KMS-11 (cell line): Measurements from ENCODE around the gene CASP7.

Source experiments
- H2AFZ ChIP-seq: fragments of 200-600 bp; sonication (generic); 2 replicates; pipeline ENCODE4 v1.6.1; 2016; ENCODE audit warnings: antibody characterized with exemption, mixed run types, low read depth
- H3K27ac ChIP-seq: fragments of 200-600 bp; sonication (generic); 2 replicates; pipeline ENCODE4 v1.6.1; 2016; ENCODE audit warnings: mild to moderate bottlenecking, mixed run types
- H3K27me3 ChIP-seq: fragments of 200-600 bp; sonication (generic); 2 replicates; pipeline ENCODE4 v1.6.1; 2017; ENCODE audit warnings: mild to moderate bottlenecking, low read depth, mixed run types, moderate library complexity; ENCODE audit not compliant: insufficient read depth
- H3K36me3 ChIP-seq: fragments of 200-600 bp; sonication (generic); 2 replicates; pipeline ENCODE4 v1.6.1; 2017; ENCODE audit warnings: mild to moderate bottlenecking, mixed run types; ENCODE audit not compliant: insufficient read depth
- H3K4me1 ChIP-seq: fragments of 200-600 bp; sonication (generic); 2 replicates; pipeline ENCODE4 v1.6.1; 2016; ENCODE audit warnings: mild to moderate bottlenecking, low read depth, mixed run types; ENCODE audit not compliant: poor library complexity, severe bottlenecking
- H3K4me2 ChIP-seq: fragments of 200-600 bp; sonication (generic); 2 replicates; pipeline ENCODE4 v1.7.0; 2016; ENCODE audit warnings: mild to moderate bottlenecking, mixed run types
- H3K4me3 ChIP-seq: fragments of 200-600 bp; sonication (generic); IDR thresholded peaks from 2 replicates; pipeline ENCODE4 v1.6.1; 2017; ENCODE audit warnings: low read depth, low read length, mixed read lengths; ENCODE audit not compliant: insufficient read depth
- H3K79me2 ChIP-seq: fragments of 200-600 bp; sonication (generic); 2 replicates; pipeline ENCODE4 v1.6.1; 2016; ENCODE audit warnings: low read depth, mixed run types; ENCODE audit not compliant: insufficient read depth
- H3K9ac ChIP-seq: fragments of 200-600 bp; sonication (generic); 2 replicates; pipeline ENCODE4 v1.6.1; 2016; ENCODE audit warnings: mild to moderate bottlenecking, mixed run types
- H4K20me1 ChIP-seq: fragments of 200-600 bp; sonication (generic); 2 replicates; pipeline ENCODE4 v1.6.1; 2016; ENCODE audit warnings: mild to moderate bottlenecking, mixed run types; ENCODE audit not compliant: insufficient read depth
- TF ChIP-seq, protein P1 (sequence below): fragments of 200-600 bp; sonication (generic); conservative IDR thresholded peaks from 2 replicates; pipeline ENCODE4 v1.6.1; 2017; ENCODE audit warnings: low read depth, mild to moderate bottlenecking, antibody characterized with exemption, low read length, moderate library complexity, mixed read lengths

CASP7 gene

DNA sequence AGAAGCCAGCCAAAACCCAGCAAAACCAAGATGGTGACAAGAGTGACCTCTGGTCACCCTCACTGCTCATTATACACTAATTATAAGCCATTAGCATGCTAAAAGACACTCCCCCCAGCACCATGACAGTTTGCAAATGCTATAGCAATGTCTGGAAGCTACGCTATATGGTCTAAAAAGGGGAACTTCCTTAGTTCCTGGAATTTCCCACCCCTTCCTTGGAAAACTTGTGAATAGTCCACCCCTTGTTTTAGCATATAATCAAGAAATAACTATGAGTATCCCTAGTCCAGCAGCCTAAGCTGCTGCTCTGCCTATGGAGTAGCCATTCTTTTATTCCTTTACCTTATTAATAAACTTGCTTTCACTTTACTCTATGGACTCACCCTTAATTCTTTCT is 16.0 kb downstream of the CASP7 start:
- Histone ChIP-seq H4K20me1 (no peaks in the 10 kb centered on the region), H3K4me3 (no peak overlapping the region), H3K4me1 (peaks cover 6% of the 10 kb centered on the region), H2AFZ (no peak overlapping the region), H3K9ac (no peak overlapping the region), H3K27ac (no peak overlapping the region), H3K36me3 (peaks cover 4% of the 10 kb centered on the region; the same call in 1 of the 2 replicates), H3K4me2 (no peak overlapping the region), H3K27me3 (no peaks in the 10 kb centered on the region), H3K79me2 (peaks cover 2% of the 10 kb centered on the region; the same call in 1 of the 2 replicates)
- TF ChIP-seq, protein P1, sequence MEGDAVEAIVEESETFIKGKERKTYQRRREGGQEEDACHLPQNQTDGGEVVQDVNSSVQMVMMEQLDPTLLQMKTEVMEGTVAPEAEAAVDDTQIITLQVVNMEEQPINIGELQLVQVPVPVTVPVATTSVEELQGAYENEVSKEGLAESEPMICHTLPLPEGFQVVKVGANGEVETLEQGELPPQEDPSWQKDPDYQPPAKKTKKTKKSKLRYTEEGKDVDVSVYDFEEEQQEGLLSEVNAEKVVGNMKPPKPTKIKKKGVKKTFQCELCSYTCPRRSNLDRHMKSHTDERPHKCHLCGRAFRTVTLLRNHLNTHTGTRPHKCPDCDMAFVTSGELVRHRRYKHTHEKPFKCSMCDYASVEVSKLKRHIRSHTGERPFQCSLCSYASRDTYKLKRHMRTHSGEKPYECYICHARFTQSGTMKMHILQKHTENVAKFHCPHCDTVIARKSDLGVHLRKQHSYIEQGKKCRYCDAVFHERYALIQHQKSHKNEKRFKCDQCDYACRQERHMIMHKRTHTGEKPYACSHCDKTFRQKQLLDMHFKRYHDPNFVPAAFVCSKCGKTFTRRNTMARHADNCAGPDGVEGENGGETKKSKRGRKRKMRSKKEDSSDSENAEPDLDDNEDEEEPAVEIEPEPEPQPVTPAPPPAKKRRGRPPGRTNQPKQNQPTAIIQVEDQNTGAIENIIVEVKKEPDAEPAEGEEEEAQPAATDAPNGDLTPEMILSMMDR: no peak

DNA sequence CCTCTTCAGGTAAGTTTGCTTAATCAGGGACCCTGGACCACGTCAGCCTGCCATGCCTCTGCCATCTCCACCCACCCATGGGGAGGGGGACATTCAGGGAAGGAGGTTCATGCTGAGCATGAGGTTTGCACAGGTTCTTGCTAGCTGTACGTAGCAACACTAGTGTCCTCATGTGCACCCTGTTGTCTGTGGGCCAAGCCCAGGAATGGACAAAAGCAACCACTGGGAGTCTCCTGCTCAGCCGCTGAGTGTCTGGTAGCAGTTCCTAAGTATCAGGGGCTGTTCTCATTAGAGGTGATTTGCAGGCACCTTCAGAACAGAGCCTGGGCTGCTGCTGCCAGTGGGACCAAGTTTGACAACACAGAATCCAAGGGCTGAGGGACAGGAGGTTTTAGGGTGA is 17.9 kb downstream of the CASP7 start:
- H3K4me3 ChIP-seq: no peak overlapping the region
- H3K27me3 ChIP-seq: no peaks in the 10 kb centered on the region
- H3K4me2 ChIP-seq: no peak overlapping the region
- no peak overlapping the region for H3K27ac ChIP-seq
- H3K36me3 ChIP-seq: peaks cover 4% of the 10 kb centered on the region; the same call in 1 of the 2 replicates
- H4K20me1 ChIP-seq: no peaks in the 10 kb centered on the region
- TF ChIP-seq, protein P1: no peak
- no peak overlapping the region for H3K9ac ChIP-seq
- no peaks in the 10 kb centered on the region for H3K4me1 ChIP-seq
- H2AFZ ChIP-seq: no peak overlapping the region
- no peaks in the 10 kb centered on the region; the same call in 1 of the 2 replicates for H3K79me2 ChIP-seq

DNA sequence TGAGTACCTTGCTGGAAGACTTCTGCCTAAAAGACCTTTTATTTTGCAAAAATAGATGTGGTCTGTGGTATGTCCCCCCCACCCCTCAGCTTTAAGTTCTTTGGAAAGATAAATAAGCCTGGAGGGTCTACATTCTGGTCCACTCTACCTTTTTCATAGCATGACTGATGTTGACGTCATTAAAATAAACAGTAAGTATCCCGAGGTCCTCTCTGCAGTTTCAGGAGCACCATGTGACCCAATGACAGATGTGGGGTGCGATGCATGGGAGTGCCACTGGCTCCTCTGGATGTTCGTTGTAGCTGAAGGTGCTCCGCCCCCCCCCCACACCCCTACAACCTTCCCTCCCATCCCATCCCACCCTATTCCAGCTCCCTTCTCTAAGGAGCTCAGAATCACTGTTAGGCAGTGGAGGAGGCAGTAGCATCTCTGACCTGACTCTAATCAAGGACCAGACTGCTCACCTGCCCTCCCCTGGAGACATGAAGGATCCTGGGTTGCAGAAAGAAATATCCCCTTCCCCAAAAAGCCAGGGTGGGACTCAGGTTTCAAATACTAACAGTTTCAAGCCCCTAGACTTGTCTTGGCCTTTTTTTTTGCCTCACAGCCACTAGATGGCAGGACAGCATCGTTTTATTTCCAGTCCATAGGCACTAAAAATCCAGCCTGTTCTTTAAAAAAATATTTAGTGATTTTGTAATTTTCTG is 25.1 kb downstream of the CASP7 start:
- Histone ChIP-seq H3K79me2 (no peaks in the 10 kb centered on the region), H3K9ac (no peak overlapping the region), H3K27me3 (no peaks in the 10 kb centered on the region), H3K27ac (no peak overlapping the region), H3K4me2 (no peak overlapping the region), H3K4me1 (no peaks in the 10 kb centered on the region), H4K20me1 (no peaks in the 10 kb centered on the region), H2AFZ (no peak overlapping the region), H3K4me3 (no peak overlapping the region), H3K36me3 (no peaks in the 10 kb centered on the region)
- TF ChIP-seq, protein P1: peak; percentile 82

DNA sequence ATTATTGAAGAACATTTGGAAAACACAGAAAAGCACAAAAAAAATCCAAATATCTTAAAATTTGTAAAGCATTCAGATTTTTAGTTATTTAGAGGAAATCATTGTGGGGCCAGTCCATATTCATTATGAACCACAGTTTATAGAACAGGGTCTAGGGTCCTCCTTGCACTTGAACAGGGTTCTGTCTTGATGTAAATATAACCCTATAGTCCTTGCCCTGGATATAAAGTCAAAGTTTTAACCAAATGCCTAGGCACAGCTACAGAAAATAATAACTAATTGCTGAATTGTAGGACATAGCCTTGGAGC is 25.6 kb downstream of the CASP7 start:
- no peak overlapping the region for H2AFZ ChIP-seq
- no peaks in the 10 kb centered on the region for H3K27me3 ChIP-seq
- no peaks in the 10 kb centered on the region for H3K79me2 ChIP-seq
- TF ChIP-seq, protein P1: peak; percentile 32
- no peaks in the 10 kb centered on the region for H4K20me1 ChIP-seq
- no peak overlapping the region for H3K4me3 ChIP-seq
- no peaks in the 10 kb centered on the region for H3K4me1 ChIP-seq
- H3K9ac ChIP-seq: no peak overlapping the region
- H3K27ac ChIP-seq: no peak overlapping the region
- no peak overlapping the region for H3K4me2 ChIP-seq
- no peaks in the 10 kb centered on the region for H3K36me3 ChIP-seq
